HCT116 (cell line): ENCODE data around the gene CKB. TPM values are rescaled to one million over a fixed set of nuclear protein-coding genes. Genes with fewer than 3 reads are reported as not detected.

Experiments used
- ATAC-seq: fragments of 200-7000 bp; cut with Tn5 transposase; 2 replicates; pipeline ENCODE4 v1.9.1; 2020; ENCODE audit warnings: mild to moderate bottlenecking, moderate library complexity
- BruUV-seq: library from RNA; stranded (reverse); fragments of 400-500 nt; replicated peaks from 2 replicates; lab custom pipeline; 2021; lab: Mats Ljungman, UMichigan
- CTCF ChIA-PET: fragments of 300-600 bp; sonication (Branson Sonifier 250); formaldehyde crosslinking; loops from one replicate; lab custom pipeline; 2021; ENCODE audit warnings: antibody characterized with exemption; lab: Charles Lee
- POLR2A ChIA-PET: fragments of 300-600, 350-600 bp; sonication (Branson Sonifier 250); formaldehyde crosslinking; loops from one replicate; lab custom pipeline; 2021; ENCODE audit warnings: antibody characterized with exemption; lab: Charles Lee
- RAD21 ChIA-PET, 2 experiments: fragments of 300-600 bp; sonication (Branson Sonifier 250); formaldehyde crosslinking; loops; one replicate each; lab custom pipeline; 2023; ENCODE audit warnings: low total read pairs in 2 of 2; ENCODE audit not compliant: uncharacterized antibody in 2 of 2, unreplicated experiment in 2 of 2, low non-redundant PET in 1 of 2; lab: Charles Lee
- DNase-seq: peaks from one replicate; pipeline ENCODE4 v3.0.0-alpha.2; 2010; ENCODE audit warnings: low read depth, low spot score
- H2AFZ ChIP-seq: fragments of 200-600 bp; shearing (Covaris generic), sonication (generic); 2 replicates; pipeline ENCODE4 v1.6.1; 2017; ENCODE audit warnings: low read depth, mixed run types, mixed read lengths, antibody characterized with exemption, low read length; ENCODE audit not compliant: poor library complexity, severe bottlenecking
- H3K27ac ChIP-seq: 2 replicates; pipeline ENCODE4 v1.5.1; 2012; ENCODE audit warnings: low read depth, low read length
- H3K27me3 ChIP-seq: fragments of 200-600 bp; sonication (generic); 2 replicates; pipeline ENCODE4 v1.6.1; 2016; ENCODE audit warnings: mixed run types, low read length, mixed read lengths; ENCODE audit not compliant: insufficient read depth
- H3K36me3 ChIP-seq, 2 experiments: fragments of 200-500 bp in 1 of 2; fragments of 200-600 bp in 1 of 2; sonication (Bioruptor generic) in 1 of 2; sonication (generic) in 1 of 2; 2 replicates each; pipeline versions ENCODE4 v1.5.1 to v1.6.1; 2014 to 2016; ENCODE audit warnings: low read length in 2 of 2, inconsistent platforms in 1 of 2, mixed read lengths in 1 of 2, mixed run types in 1 of 2; ENCODE audit not compliant: insufficient read depth in 2 of 2, control insufficient read depth in 1 of 2
- H3K4me1 ChIP-seq, 2 experiments: fragments of 200-600 bp in 1 of 2; sonication (generic) in 1 of 2; 2 replicates each; pipeline versions ENCODE4 v1.5.1 to v1.6.1; 2012 to 2017; ENCODE audit warnings: low read length in 2 of 2, inconsistent platforms in 1 of 2, mild to moderate bottlenecking in 1 of 2, mixed read lengths in 1 of 2, mixed run types in 1 of 2, moderate library complexity in 1 of 2; ENCODE audit not compliant: insufficient read depth in 2 of 2, control insufficient read depth in 1 of 2
- H3K4me2 ChIP-seq: fragments of 200-600 bp; sonication (generic); 2 replicates; pipeline ENCODE4 v1.6.1; 2017; ENCODE audit warnings: mixed run types, low read length, mixed read lengths
- H3K4me3 ChIP-seq, 2 experiments: fragments of 200-600 bp in 1 of 2; sonication (generic) in 1 of 2; replicated peaks in 1 of 2; 2 replicates each; pipeline ENCODE4 v1.5.1; 2011 to 2016; ENCODE audit warnings: low read length in 2 of 2, control low read depth in 1 of 2, low read depth in 1 of 2, mild to moderate bottlenecking in 1 of 2, mixed read lengths in 1 of 2, mixed run types in 1 of 2
- H3K79me2 ChIP-seq: fragments of 200-600 bp; sonication (generic); 2 replicates; pipeline ENCODE4 v1.6.1; 2017; ENCODE audit warnings: mild to moderate bottlenecking, mixed run types, low read length, moderate library complexity, mixed read lengths; ENCODE audit not compliant: insufficient read depth
- H3K9ac ChIP-seq: fragments of 200-600 bp; sonication (generic); 2 replicates; pipeline ENCODE4 v1.6.1; 2016; ENCODE audit warnings: low read length, mixed read lengths
- H3K9me2 ChIP-seq: fragments of 200-600 bp; sonication (generic), shearing (Covaris generic); 2 replicates; pipeline ENCODE4 v1.6.1; 2017; ENCODE audit warnings: mixed run types, mild to moderate bottlenecking, moderate library complexity; ENCODE audit not compliant: insufficient read depth
- H3K9me3 ChIP-seq, 2 experiments: fragments of 200-500 bp in 1 of 2; fragments of 200-600 bp in 1 of 2; sonication (Bioruptor generic) in 1 of 2; sonication (generic) in 1 of 2; 2 replicates each; pipeline ENCODE4 v1.6.1; 2014 to 2017; ENCODE audit warnings: low read length in 2 of 2, mixed read lengths in 2 of 2, inconsistent platforms in 1 of 2, low read depth in 1 of 2, mild to moderate bottlenecking in 1 of 2, mixed run types in 1 of 2, moderate library complexity in 1 of 2; ENCODE audit not compliant: control insufficient read depth in 1 of 2, insufficient read depth in 1 of 2
- H4K20me1 ChIP-seq: fragments of 200-600 bp; sonication (generic), shearing (Covaris generic); 2 replicates; pipeline ENCODE4 v1.6.1; 2017; ENCODE audit warnings: mixed run types, mild to moderate bottlenecking, moderate library complexity; ENCODE audit not compliant: insufficient read depth
- CEBPB ChIP-seq: IDR thresholded peaks from 2 replicates; pipeline ENCODE4 v1.6.1; 2012; ENCODE audit warnings: low read depth
- EGR1 ChIP-seq: IDR thresholded peaks from 2 replicates; pipeline ENCODE4 v1.6.1; 2012; ENCODE audit warnings: low read depth
- ZFX ChIP-seq: fragments of 450-650 bp; IDR thresholded peaks from 2 replicates; pipeline ENCODE4 v1.6.1; 2017
- ZNF274 ChIP-seq: fragments of 200-500 bp; sonication (Bioruptor generic); IDR thresholded peaks from 2 replicates; pipeline ENCODE4 v1.6.1; 2014; ENCODE audit warnings: mild to moderate bottlenecking, low read depth, low read length, inconsistent platforms
- intact Hi-C: fragments of 100-400 bp; cut with micrococcal nuclease; formaldehyde crosslinking; loops from 2 replicates; pipeline ENCODE4 v1.10.0; 2022
- total RNA-seq: library from RNA; stranded (reverse); gene quantifications from one replicate; pipeline ENCODE4 v1.2.1, GENCODE V29; 2021; ENCODE audit not compliant: unreplicated experiment
- TF ChIP-seq, protein P1 (sequence below): IDR thresholded peaks from 2 replicates; pipeline ENCODE4 v1.6.1; 2011; ENCODE audit warnings: mild to moderate bottlenecking, low read length, moderate library complexity; ENCODE audit not compliant: insufficient replicate concordance; ENCODE audit errors: extremely low read depth

The CKB gene
- total RNA-seq, 1 experiment from 2014 or later, result 605 TPM

DNA sequence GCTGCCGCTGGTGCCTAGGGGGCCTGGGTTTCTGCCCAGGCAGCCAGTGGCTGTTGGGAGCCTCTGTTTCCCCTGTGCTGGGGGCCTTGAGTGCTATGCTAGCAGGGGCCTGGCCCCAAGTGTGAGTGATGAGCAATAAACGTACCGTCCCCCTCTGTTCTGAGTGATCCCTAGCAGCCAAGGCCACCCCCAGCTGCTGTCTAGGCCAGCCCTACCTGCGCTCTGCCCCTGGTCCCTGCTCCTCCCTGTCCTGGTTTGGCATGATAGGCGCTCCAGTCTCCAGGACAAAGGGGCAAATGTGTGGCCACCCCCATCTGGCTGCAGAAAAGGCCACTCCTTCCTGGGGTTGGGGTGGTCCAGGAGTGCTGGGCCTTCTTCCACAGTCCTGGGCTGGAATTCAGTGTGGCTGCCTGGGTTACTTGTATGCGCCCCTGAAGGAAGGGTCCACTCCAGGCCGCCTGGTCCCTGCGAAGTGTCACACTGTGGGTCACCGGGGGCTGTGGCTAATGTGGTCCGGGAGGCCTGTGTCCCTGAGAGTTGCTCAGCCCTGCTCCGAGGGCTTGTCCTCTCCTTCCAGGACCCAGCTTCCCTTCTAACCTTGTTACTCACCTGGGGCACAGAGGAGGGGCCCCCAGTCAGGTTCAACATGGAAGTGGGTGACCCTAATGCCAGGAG is 13.4 kb upstream of the CKB start:
- Histone ChIP-seq H3K79me2 (peaks cover 10% of the 10 kb centered on the region; the same call in 1 of the 2 replicates), H3K9me3 (no peaks in the 10 kb centered on the region), H3K9me2 (no peaks in the 10 kb centered on the region), H3K4me3 (no peak overlapping the region), H3K36me3 (peaks cover 0 to 5% of the 10 kb centered on the region in 2 experiments; a peak in 2 of 4 replicates), H2AFZ (no peak overlapping the region), H3K9ac (no peak overlapping the region), H4K20me1 (no peaks in the 10 kb centered on the region), H3K4me1 (peaks cover 16 to 28% of the 10 kb centered on the region in 2 experiments), H3K27ac (no peak overlapping the region), H3K27me3 (no peaks in the 10 kb centered on the region), H3K4me2 (no peak overlapping the region)
- intact Hi-C loops, result no loop called here
- ChIA-PET RAD21 (no interaction called here), CTCF (no interaction called here), POLR2A (no interaction called here)
- TF ChIP-seq ZFX, result no peak
- no peak for TF ChIP-seq ZNF274
- TF ChIP-seq CEBPB, result no peak
- TF ChIP-seq, protein P1, sequence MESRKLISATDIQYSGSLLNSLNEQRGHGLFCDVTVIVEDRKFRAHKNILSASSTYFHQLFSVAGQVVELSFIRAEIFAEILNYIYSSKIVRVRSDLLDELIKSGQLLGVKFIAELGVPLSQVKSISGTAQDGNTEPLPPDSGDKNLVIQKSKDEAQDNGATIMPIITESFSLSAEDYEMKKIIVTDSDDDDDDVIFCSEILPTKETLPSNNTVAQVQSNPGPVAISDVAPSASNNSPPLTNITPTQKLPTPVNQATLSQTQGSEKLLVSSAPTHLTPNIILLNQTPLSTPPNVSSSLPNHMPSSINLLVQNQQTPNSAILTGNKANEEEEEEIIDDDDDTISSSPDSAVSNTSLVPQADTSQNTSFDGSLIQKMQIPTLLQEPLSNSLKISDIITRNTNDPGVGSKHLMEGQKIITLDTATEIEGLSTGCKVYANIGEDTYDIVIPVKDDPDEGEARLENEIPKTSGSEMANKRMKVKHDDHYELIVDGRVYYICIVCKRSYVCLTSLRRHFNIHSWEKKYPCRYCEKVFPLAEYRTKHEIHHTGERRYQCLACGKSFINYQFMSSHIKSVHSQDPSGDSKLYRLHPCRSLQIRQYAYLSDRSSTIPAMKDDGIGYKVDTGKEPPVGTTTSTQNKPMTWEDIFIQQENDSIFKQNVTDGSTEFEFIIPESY, result no peak
- no peak for TF ChIP-seq EGR1
- DNase-seq (no peak), ATAC-seq (no peak)
- no TSS peak for BruUV-seq
